Endothelial cell of umbilical vein (primary cell): ENCODE measurements around the gene RNF112. TPM values are rescaled to one million over a fixed set of nuclear protein-coding genes. Genes with fewer than 3 reads are reported as not detected.

ENCODE experiments used
- BruUV-seq: library from RNA; stranded (reverse); fragments of 400-500 nt; replicated peaks from 2 replicates; lab custom pipeline; 2021; lab: Mats Ljungman, UMichigan
- CTCF ChIA-PET: fragments of 300-600, 350-600 bp; sonication (Branson Sonifier 250); formaldehyde crosslinking; loops from one replicate; lab custom pipeline; 2021; ENCODE audit warnings: antibody characterized with exemption, inconsistent platforms; lab: Charles Lee
- POLR2A ChIA-PET: fragments of 300-600, 350-600 bp; sonication (Branson Sonifier 250); formaldehyde crosslinking; loops from one replicate; lab custom pipeline; 2021; ENCODE audit warnings: antibody characterized with exemption, inconsistent platforms; lab: Charles Lee
- DNase-seq: peaks from one replicate; pipeline ENCODE4 v3.0.0-alpha.2; 2011; ENCODE audit warnings: low read depth, low spot score
- FAIRE-seq: peaks from 2 replicates; lab custom pipeline; 2011; peaks lifted over from hg19 to GRCh38; lab: Jason Lieb, UNC
- H2AFZ ChIP-seq: 2 replicates; pipeline ENCODE4 v1.6.0; 2012; ENCODE audit warnings: low read depth, low read length, control low read depth, inconsistent platforms
- H3K27ac ChIP-seq: 2 replicates; pipeline ENCODE4 v1.5.1; 2011; ENCODE audit warnings: low read depth, mild to moderate bottlenecking, control low read depth, low read length, moderate library complexity; ENCODE audit not compliant: insufficient read depth
- H3K27me3 ChIP-seq, 2 experiments: 2 replicates each; pipeline versions ENCODE4 v1.6.0 to v1.6.1; 2011; ENCODE audit warnings: low read length in 2 of 2, mixed read lengths in 1 of 2; ENCODE audit not compliant: control insufficient read depth in 2 of 2, insufficient read depth in 2 of 2
- H3K36me3 ChIP-seq, 2 experiments: 2 replicates in 1 of 2; 3 replicates in 1 of 2; pipeline ENCODE4 v1.5.1; 2011; ENCODE audit warnings: low read length in 2 of 2, mild to moderate bottlenecking in 1 of 2, moderate library complexity in 1 of 2; ENCODE audit not compliant: control insufficient read depth in 2 of 2, insufficient read depth in 2 of 2; ENCODE audit errors: extremely low read depth in 1 of 2
- H3K4me1 ChIP-seq: 3 replicates; pipeline ENCODE4 v1.5.1; 2011; ENCODE audit warnings: mild to moderate bottlenecking, low read length; ENCODE audit not compliant: control insufficient read depth, insufficient read depth; ENCODE audit errors: extremely low read depth
- H3K4me2 ChIP-seq: 2 replicates; pipeline ENCODE4 v1.6.1; 2011; ENCODE audit warnings: low read length, control low read depth, mixed read lengths; ENCODE audit not compliant: insufficient read depth
- H3K4me3 ChIP-seq, 3 experiments: fragments of 200-600 bp in 1 of 3; sonication (generic), shearing (Covaris generic) in 1 of 3; replicated peaks in 1 of 3; 2 replicates each; pipeline ENCODE4 v1.5.1; 2011 to 2016; ENCODE audit warnings: control low read depth in 3 of 3, low read length in 3 of 3, mild to moderate bottlenecking in 2 of 3, inconsistent platforms in 1 of 3, low read depth in 1 of 3, moderate library complexity in 1 of 3; ENCODE audit not compliant: insufficient read depth in 1 of 3
- H3K79me2 ChIP-seq: 2 replicates; pipeline ENCODE4 v1.6.0; 2012; ENCODE audit warnings: low read length, inconsistent platforms; ENCODE audit not compliant: control insufficient read depth, insufficient read depth
- H3K9ac ChIP-seq: replicated peaks from 2 replicates; pipeline ENCODE3; 2011; ENCODE audit warnings: low read length, control low read depth; ENCODE audit not compliant: insufficient read depth; ENCODE audit errors: extremely low read depth
- H3K9me1 ChIP-seq: replicated peaks from 3 replicates; pipeline ENCODE4 v1.6.0; 2011; ENCODE audit warnings: mild to moderate bottlenecking, low read length; ENCODE audit not compliant: control insufficient read depth, insufficient read depth; ENCODE audit errors: extremely low read depth
- H3K9me3 ChIP-seq: replicated peaks from 2 replicates; pipeline ENCODE4 v1.5.1; 2012; ENCODE audit warnings: low read length, inconsistent platforms; ENCODE audit not compliant: control insufficient read depth, insufficient read depth
- H4K20me1 ChIP-seq: replicated peaks from 2 replicates; pipeline ENCODE3; 2011; ENCODE audit warnings: mild to moderate bottlenecking, low read length; ENCODE audit not compliant: control insufficient read depth, insufficient read depth; ENCODE audit errors: extremely low read depth
- CTCF ChIP-seq, 2 donors: IDR thresholded peaks; 1 replicate in 1 of 2; 2 replicates in 1 of 2; pipeline ENCODE4 v1.5.1; 2011; ENCODE audit warnings: low read length in 2 of 2, mild to moderate bottlenecking in 2 of 2, moderate library complexity in 2 of 2, control low read depth in 1 of 2, inconsistent platforms in 1 of 2, low read depth in 1 of 2; ENCODE audit not compliant: insufficient read depth in 1 of 2; ENCODE audit errors: extremely low read depth in 1 of 2
- EZH2 ChIP-seq: IDR thresholded peaks from 2 replicates; pipeline ENCODE4 v1.6.1; 2012; ENCODE audit warnings: borderline replicate concordance, low read depth, mild to moderate bottlenecking, moderate library complexity, low read length, inconsistent platforms; ENCODE audit not compliant: severe bottlenecking
- FOS ChIP-seq: IDR thresholded peaks from 2 replicates; pipeline ENCODE4 v1.6.1; 2011; ENCODE audit warnings: mild to moderate bottlenecking, low read length, moderate library complexity, borderline replicate concordance; ENCODE audit not compliant: insufficient read depth
- GATA2 ChIP-seq: IDR thresholded peaks from 2 replicates; pipeline ENCODE4 v1.7.0; 2011; ENCODE audit warnings: low read depth, mild to moderate bottlenecking, moderate library complexity, mixed read lengths, low read length; ENCODE audit not compliant: insufficient read length, insufficient read depth
- JUN ChIP-seq: IDR thresholded peaks from 2 replicates; pipeline ENCODE4 v1.6.1; 2011; ENCODE audit warnings: borderline replicate concordance, low read depth; ENCODE audit not compliant: insufficient read length, insufficient read depth
- MAX ChIP-seq: IDR thresholded peaks from 2 replicates; pipeline ENCODE4 v1.6.1; 2011; ENCODE audit not compliant: insufficient read depth, insufficient read length
- MYC ChIP-seq: IDR thresholded peaks from one replicate; pipeline ENCODE4 v1.6.1; 2011; ENCODE audit warnings: mild to moderate bottlenecking, low read depth, low read length
- POLR2A ChIP-seq: IDR thresholded peaks from 2 replicates; pipeline ENCODE4 v1.6.1; 2012; ENCODE audit warnings: low read depth, mild to moderate bottlenecking, control low read depth, low read length
- POLR2AphosphoS5 ChIP-seq: IDR thresholded peaks from 2 replicates; pipeline ENCODE4 v1.6.1; 2012; ENCODE audit warnings: low read depth, mild to moderate bottlenecking, control low read depth, low read length, moderate library complexity; ENCODE audit not compliant: insufficient read depth
- dilution Hi-C: fragments of 300-500 bp; cut with MboI; formaldehyde crosslinking; loops from one replicate; pipeline ENCODE4 v1.15.0; 2019; ENCODE audit warnings: low sequenced_read_pairs; ENCODE audit not compliant: extremely low pct_ligation_motif_present
- intact Hi-C: fragments of 100-400 bp; cut with micrococcal nuclease; formaldehyde crosslinking; loops from one replicate; pipeline ENCODE4 v1.10.0; 2022
- polyA plus RNA-seq, 4 experiments: library from polyadenylated mRNA; depleted of rRNA in 3 of 4; stranded (reverse) in 3 of 4; unstranded in 1 of 4; fragments of >200 nt; gene quantifications; 2 replicates each; pipeline versions ENCODE4 v1.2.1 to v1.2.3, GENCODE V29; 2011 to 2012; ENCODE audit warnings: missing spikeins in 1 of 4
- total RNA-seq: library from RNA; stranded (reverse); gene quantifications from 2 replicates; pipeline ENCODE4 v1.2.3, GENCODE V29; 2021

RNF112 gene
- total and polyA plus RNA-seq, 2 donors (not counting 3 experiments of a cell fraction or from before 2014, with no cell fraction given): 0.06 to 0.11 TPM

- Histone ChIP-seq H3K27ac (no peak overlapping the region), H3K9me3 (no peaks in the 10 kb centered on the region), H4K20me1 (no peaks in the 10 kb centered on the region), H3K4me2 (no peak overlapping the region), H3K9me1 (no peaks in the 10 kb centered on the region), H2AFZ (no peak overlapping the region), H3K27me3 (peaks cover 0 to 4% of the 10 kb centered on the region in 2 experiments), H3K4me1 (peaks cover 13% of the 10 kb centered on the region), H3K79me2 (no peaks in the 10 kb centered on the region), H3K4me3 (no peak overlapping the region), H3K36me3 (no peaks in the 10 kb centered on the region), H3K9ac (no peak overlapping the region)
- DNase-seq (no peak), FAIRE-seq (no peak)
- BruUV-seq: no TSS peak
- dilution Hi-C loops (no loop called here), intact Hi-C loops (no loop called here)
- CTCF ChIA-PET: no interaction called here
- POLR2A ChIA-PET: no interaction called here
- TF ChIP-seq MAX (no peak), POLR2A (no peak), EZH2 (no peak), CTCF (IDR thresholded peaks at IDR 0.05; ENCODE audit: extremely low read depth in 1 of 2, insufficient read depth in 1 of 2, low read depth in 1 of 2, low read length in 2 of 2) (no peak), GATA2 (no peak), JUN (no peak), POLR2AphosphoS5 (no peak), FOS (no peak), MYC (no peak)
Measured at GRCh38 chr17:19453296-19453695, 42.3 kb downstream of the RNF112 start.
